ENCODE results near the gene RAB6D.
"Not testable (repeated sequence)": the region's sequence is repeated elsewhere in the genome, so short reads cannot be mapped to it uniquely, and the experiment has no call there.

Gene RAB6D

GRCh38 chr2:131363703-131364186, at the start of gene RAB6D:
Gene RAB6D, minus strand, starts transcription at chr2:131364168. Its CDS starts 448 bp downstream, at chr2:131363720.
- DNase-seq = not testable (repeated sequence)

- DNase-seq = peak; percentile 78
Observed at GRCh38 chr2:131413148-131413747, 49.3 kb upstream of the RAB6D start.

- DNase-seq = no peak
Observed at GRCh38 chr2:131410173-131410572, 46.2 kb upstream of the RAB6D start.

GRCh38 chr2:131408778-131409177, 44.8 kb upstream of the RAB6D start:
- no peak for DNase-seq

GRCh38 chr2:131408207-131408606, 44.2 kb upstream of the RAB6D start:
- no peak for DNase-seq

GRCh38 chr2:131404753-131405152, 40.8 kb upstream of the RAB6D start:
- no peak for DNase-seq

GRCh38 chr2:131402320-131403039, 38.5 kb upstream of the RAB6D start:
- no peak for DNase-seq

- no peak for DNase-seq
Observed at GRCh38 chr2:131400849-131401248, 36.9 kb upstream of the RAB6D start.

GRCh38 chr2:131400441-131400840, 36.5 kb upstream of the RAB6D start:
- not testable (repeated sequence) for DNase-seq

- not testable (repeated sequence) for DNase-seq
Observed at GRCh38 chr2:131396209-131396608, 32.2 kb upstream of the RAB6D start.

- not testable (repeated sequence) for DNase-seq
Observed at GRCh38 chr2:131395024-131395645, 31.2 kb upstream of the RAB6D start.

GRCh38 chr2:131394147-131394931, 30.4 kb upstream of the RAB6D start:
- DNase-seq = no peak

- DNase-seq = not testable (repeated sequence)
Observed at GRCh38 chr2:131391953-131392352, 28.0 kb upstream of the RAB6D start.

GRCh38 chr2:131391471-131391870, 27.5 kb upstream of the RAB6D start:
- not testable (repeated sequence) for DNase-seq

- DNase-seq = not testable (repeated sequence)
Observed at GRCh38 chr2:131390495-131391130, 26.6 kb upstream of the RAB6D start.

- DNase-seq = no peak
Observed at GRCh38 chr2:131389657-131390056, 25.7 kb upstream of the RAB6D start.

GRCh38 chr2:131388834-131389233, 24.9 kb upstream of the RAB6D start:
- DNase-seq = not testable (repeated sequence)

- not testable (repeated sequence) for DNase-seq
Observed at GRCh38 chr2:131373111-131373510, 9.1 kb upstream of the RAB6D start.

- no peak for DNase-seq
Observed at GRCh38 chr2:131369954-131370353, 6.0 kb upstream of the RAB6D start.

GRCh38 chr2:131368493-131369066, 4.6 kb upstream of the RAB6D start:
- DNase-seq = not testable (repeated sequence)

GRCh38 chr2:131367352-131367751, 3.4 kb upstream of the RAB6D start:
- DNase-seq = no peak

GRCh38 chr2:131366643-131367042, 2.7 kb upstream of the RAB6D start:
- DNase-seq = no peak

Measured in NCI-H1694 treated with DMSO at 0.1 percent for 48 hours (cell line).